Neural crest cell (in vitro differentiated cells): ENCODE data around the gene PRKG1. TPM values are rescaled to one million over a fixed set of nuclear protein-coding genes. Genes with fewer than 3 reads are reported as not detected.

Experiments
- DNase-seq: peaks from one replicate; pipeline ENCODE4 v3.0.0; 2021; ENCODE audit warnings: low read depth, mixed read lengths, low spot score
- H3K27ac Mint-ChIP-seq: one replicate; pipeline ENCODE4 v1.8.0; 2021; ENCODE audit warnings: mild to moderate bottlenecking, mixed read lengths; ENCODE audit not compliant: unreplicated experiment
- H3K27me3 Mint-ChIP-seq: 2 replicates; pipeline ENCODE4 v1.8.0; 2021; ENCODE audit warnings: low read depth, mild to moderate bottlenecking, mixed read lengths
- H3K36me3 Mint-ChIP-seq: 2 replicates; pipeline ENCODE4 v1.8.0; 2021; ENCODE audit warnings: low read depth, mild to moderate bottlenecking, mixed read lengths
- H3K4me1 Mint-ChIP-seq: 2 replicates; pipeline ENCODE4 v1.8.0; 2021; ENCODE audit warnings: mixed read lengths
- H3K4me3 Mint-ChIP-seq: one replicate; pipeline ENCODE4 v1.8.0; 2021; ENCODE audit warnings: mild to moderate bottlenecking, mixed read lengths
- H3K9me3 Mint-ChIP-seq: 2 replicates; pipeline ENCODE4 v1.8.0; 2021; ENCODE audit warnings: mixed read lengths
- CTCF ChIP-seq: fragments of 200-600 bp; sonication (generic); conservative IDR thresholded peaks from 2 replicates; pipeline ENCODE4 v1.5.0; 2021; ENCODE audit warnings: antibody characterized with exemption, mild to moderate bottlenecking
- total RNA-seq: library from RNA; stranded (reverse); gene quantifications from 2 replicates; pipeline ENCODE4 v1.2.1, GENCODE V29; 2021

PRKG1 gene
- total RNA-seq, 1 donor from 2014 or later, result 4.4 TPM

- no peak for TF ChIP-seq CTCF
- Mint-ChIP-seq H3K4me3 (no peak overlapping the region), H3K27ac (no peak overlapping the region), H3K4me1 (no peaks in the 10 kb centered on the region), H3K36me3 (no peaks in the 10 kb centered on the region), H3K9me3 (no peaks in the 10 kb centered on the region), H3K27me3 (no peaks in the 10 kb centered on the region)
- no peak for DNase-seq
Measured at GRCh38 chr10:52083422-52083821, 1009.1 kb downstream of the PRKG1 start.

GRCh38 chr10:52092390-52092789, 1018.1 kb downstream of the PRKG1 start:
- Mint-ChIP-seq H3K36me3 (no peaks in the 10 kb centered on the region), H3K4me1 (no peaks in the 10 kb centered on the region), H3K27ac (no peak overlapping the region), H3K4me3 (no peak overlapping the region), H3K9me3 (no peaks in the 10 kb centered on the region), H3K27me3 (no peaks in the 10 kb centered on the region)
- TF ChIP-seq CTCF, result no peak
- DNase-seq, result no peak

GRCh38 chr10:52098130-52098529, 1023.8 kb downstream of the PRKG1 start:
- no peak for TF ChIP-seq CTCF
- Mint-ChIP-seq H3K4me3 (no peak overlapping the region), H3K27ac (no peak overlapping the region), H3K4me1 (peaks cover 5% of the 10 kb centered on the region), H3K9me3 (no peaks in the 10 kb centered on the region), H3K36me3 (no peaks in the 10 kb centered on the region), H3K27me3 (no peaks in the 10 kb centered on the region)
- no peak for DNase-seq

- peaks cover 5% of the 10 kb centered on the region for H3K4me1 Mint-ChIP-seq
- no peak for DNase-seq
- no peak overlapping the region for H3K27ac Mint-ChIP-seq
- H3K9me3 Mint-ChIP-seq, result no peaks in the 10 kb centered on the region
- no peaks in the 10 kb centered on the region for H3K27me3 Mint-ChIP-seq
- no peak overlapping the region for H3K4me3 Mint-ChIP-seq
- no peaks in the 10 kb centered on the region for H3K36me3 Mint-ChIP-seq
- TF ChIP-seq CTCF, result no peak
Measured at GRCh38 chr10:52099026-52099600, 1024.8 kb downstream of the PRKG1 start.

GRCh38 chr10:52100011-52100547, 1025.8 kb downstream of the PRKG1 start:
- TF ChIP-seq CTCF, result no peak
- no peaks in the 10 kb centered on the region for H3K36me3 Mint-ChIP-seq
- H3K27me3 Mint-ChIP-seq, result no peaks in the 10 kb centered on the region
- no peaks in the 10 kb centered on the region for H3K9me3 Mint-ChIP-seq
- peaks cover 5% of the 10 kb centered on the region for H3K4me1 Mint-ChIP-seq
- no peak overlapping the region for H3K27ac Mint-ChIP-seq
- no peak overlapping the region for H3K4me3 Mint-ChIP-seq
- no peak for DNase-seq
